ENCODE data around the gene TENM4.

The TENM4 gene

GRCh38 chr11:78954261-78954660, 486.6 kb downstream of the TENM4 start:
- H3K36me3 ChIP-seq (ENCODE audit: insufficient read depth, low read length), result no peaks in the 10 kb centered on the region
- H3K4me1 ChIP-seq (ENCODE audit: insufficient read depth, low read length), result no peaks in the 10 kb centered on the region
- no peak overlapping the region for H3K4me3 ChIP-seq (ENCODE audit: low read depth in 1 of 2, low read length in 2 of 2)
- H3K27ac ChIP-seq (ENCODE audit: low read length), result no peak overlapping the region
- ATAC-seq (ENCODE audit: insufficient read depth, low read depth) (no peak), DNase-seq (no peak)
- no peak overlapping the region for H2AFZ ChIP-seq (ENCODE audit: low read depth, low read length)
- H3K27me3 ChIP-seq (ENCODE audit: insufficient read depth, low read length, poor library complexity), result peaks cover 68% of the 10 kb centered on the region
- no peaks in the 10 kb centered on the region for H4K20me1 ChIP-seq (ENCODE audit: insufficient read depth, low read length)
- no peaks in the 10 kb centered on the region for H3K9me3 ChIP-seq (ENCODE audit: insufficient read depth, low read length, severe bottlenecking)
- H3K79me2 ChIP-seq (ENCODE audit: insufficient read depth, low read length), result no peaks in the 10 kb centered on the region
- no peak overlapping the region for H3K9ac ChIP-seq (ENCODE audit: low read depth, low read length)
- TF ChIP-seq, protein P1, sequence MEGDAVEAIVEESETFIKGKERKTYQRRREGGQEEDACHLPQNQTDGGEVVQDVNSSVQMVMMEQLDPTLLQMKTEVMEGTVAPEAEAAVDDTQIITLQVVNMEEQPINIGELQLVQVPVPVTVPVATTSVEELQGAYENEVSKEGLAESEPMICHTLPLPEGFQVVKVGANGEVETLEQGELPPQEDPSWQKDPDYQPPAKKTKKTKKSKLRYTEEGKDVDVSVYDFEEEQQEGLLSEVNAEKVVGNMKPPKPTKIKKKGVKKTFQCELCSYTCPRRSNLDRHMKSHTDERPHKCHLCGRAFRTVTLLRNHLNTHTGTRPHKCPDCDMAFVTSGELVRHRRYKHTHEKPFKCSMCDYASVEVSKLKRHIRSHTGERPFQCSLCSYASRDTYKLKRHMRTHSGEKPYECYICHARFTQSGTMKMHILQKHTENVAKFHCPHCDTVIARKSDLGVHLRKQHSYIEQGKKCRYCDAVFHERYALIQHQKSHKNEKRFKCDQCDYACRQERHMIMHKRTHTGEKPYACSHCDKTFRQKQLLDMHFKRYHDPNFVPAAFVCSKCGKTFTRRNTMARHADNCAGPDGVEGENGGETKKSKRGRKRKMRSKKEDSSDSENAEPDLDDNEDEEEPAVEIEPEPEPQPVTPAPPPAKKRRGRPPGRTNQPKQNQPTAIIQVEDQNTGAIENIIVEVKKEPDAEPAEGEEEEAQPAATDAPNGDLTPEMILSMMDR (IDR thresholded peaks at IDR 0.05; ENCODE audit: borderline replicate concordance, extremely low read depth, low read length, poor library complexity, severe bottlenecking), result no peak
- TF ChIP-seq EZH2 (IDR thresholded peaks at IDR 0.05; ENCODE audit: borderline replicate concordance, low read depth, low read length, severe bottlenecking), result no peak
- no peak overlapping the region for H3K4me2 ChIP-seq (ENCODE audit: insufficient read depth, low read length)

DNA sequence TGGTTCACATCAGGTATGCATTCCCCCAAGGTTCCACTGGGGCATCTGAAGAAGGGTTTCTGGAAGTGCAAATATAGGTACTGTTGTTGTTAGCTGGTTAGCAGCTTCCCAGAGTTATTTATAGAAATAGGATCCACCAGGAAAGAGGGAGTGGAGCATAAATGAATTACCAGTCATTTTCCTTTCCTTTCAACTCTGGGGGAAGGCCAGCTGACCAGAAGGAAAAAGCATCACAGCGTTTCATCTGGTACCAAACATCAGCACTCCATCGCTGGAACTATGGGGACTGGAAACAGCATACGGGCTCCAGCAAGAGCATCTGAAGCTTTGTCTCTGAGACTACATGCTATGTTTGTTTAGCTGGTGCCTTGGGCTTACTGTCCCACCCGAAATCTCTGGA, 487.9 kb downstream of the TENM4 start:
- no peak overlapping the region for H3K9ac ChIP-seq (ENCODE audit: low read depth, low read length)
- H3K79me2 ChIP-seq (ENCODE audit: insufficient read depth, low read length), result no peaks in the 10 kb centered on the region
- ATAC-seq (ENCODE audit: insufficient read depth, low read depth), result no peak
- H3K4me1 ChIP-seq (ENCODE audit: insufficient read depth, low read length), result no peaks in the 10 kb centered on the region
- H3K36me3 ChIP-seq (ENCODE audit: insufficient read depth, low read length), result no peaks in the 10 kb centered on the region
- H3K27ac ChIP-seq (ENCODE audit: low read length), result no peak overlapping the region
- DNase-seq, result no peak
- H4K20me1 ChIP-seq (ENCODE audit: insufficient read depth, low read length), result no peaks in the 10 kb centered on the region
- H3K27me3 ChIP-seq (ENCODE audit: insufficient read depth, low read length, poor library complexity), result peaks cover 61% of the 10 kb centered on the region
- H3K4me3 ChIP-seq (ENCODE audit: low read depth in 1 of 2, low read length in 2 of 2), result no peak overlapping the region
- TF ChIP-seq EZH2 (IDR thresholded peaks at IDR 0.05; ENCODE audit: borderline replicate concordance, low read depth, low read length, severe bottlenecking), result no peak
- TF ChIP-seq, protein P1 (IDR thresholded peaks at IDR 0.05; ENCODE audit: borderline replicate concordance, extremely low read depth, low read length, poor library complexity, severe bottlenecking), result no peak
- no peak overlapping the region for H2AFZ ChIP-seq (ENCODE audit: low read depth, low read length)
- H3K4me2 ChIP-seq (ENCODE audit: insufficient read depth, low read length), result no peak overlapping the region
- H3K9me3 ChIP-seq (ENCODE audit: insufficient read depth, low read length, severe bottlenecking), result no peaks in the 10 kb centered on the region

GRCh38 chr11:78952175-78952574, 488.7 kb downstream of the TENM4 start:
- H3K9ac ChIP-seq (ENCODE audit: low read depth, low read length), result no peak overlapping the region
- no peaks in the 10 kb centered on the region for H3K4me1 ChIP-seq (ENCODE audit: insufficient read depth, low read length)
- no peaks in the 10 kb centered on the region for H4K20me1 ChIP-seq (ENCODE audit: insufficient read depth, low read length)
- DNase-seq (no peak), ATAC-seq (ENCODE audit: insufficient read depth, low read depth) (no peak)
- H3K4me3 ChIP-seq (ENCODE audit: low read depth in 1 of 2, low read length in 2 of 2), result no peak overlapping the region
- no peaks in the 10 kb centered on the region for H3K9me3 ChIP-seq (ENCODE audit: insufficient read depth, low read length, severe bottlenecking)
- H2AFZ ChIP-seq (ENCODE audit: low read depth, low read length), result no peak overlapping the region
- peaks cover 55% of the 10 kb centered on the region for H3K27me3 ChIP-seq (ENCODE audit: insufficient read depth, low read length, poor library complexity)
- H3K79me2 ChIP-seq (ENCODE audit: insufficient read depth, low read length), result no peaks in the 10 kb centered on the region
- TF ChIP-seq EZH2 (IDR thresholded peaks at IDR 0.05; ENCODE audit: borderline replicate concordance, low read depth, low read length, severe bottlenecking), result no peak
- H3K27ac ChIP-seq (ENCODE audit: low read length), result no peak overlapping the region
- H3K36me3 ChIP-seq (ENCODE audit: insufficient read depth, low read length), result no peaks in the 10 kb centered on the region
- H3K4me2 ChIP-seq (ENCODE audit: insufficient read depth, low read length), result no peak overlapping the region

- H3K4me2 ChIP-seq (ENCODE audit: insufficient read depth, low read length), result no peak overlapping the region
- H2AFZ ChIP-seq (ENCODE audit: low read depth, low read length), result no peak overlapping the region
- ATAC-seq (ENCODE audit: insufficient read depth, low read depth) (no peak), DNase-seq (no peak)
- no peak overlapping the region for H3K9ac ChIP-seq (ENCODE audit: low read depth, low read length)
- H3K4me3 ChIP-seq (ENCODE audit: low read depth in 1 of 2, low read length in 2 of 2), result no peak overlapping the region
- H3K4me1 ChIP-seq (ENCODE audit: insufficient read depth, low read length), result no peaks in the 10 kb centered on the region
- H3K27ac ChIP-seq (ENCODE audit: low read length), result no peak overlapping the region
- no peak for TF ChIP-seq EZH2 (IDR thresholded peaks at IDR 0.05; ENCODE audit: borderline replicate concordance, low read depth, low read length, severe bottlenecking)
- TF ChIP-seq, protein P1 (IDR thresholded peaks at IDR 0.05; ENCODE audit: borderline replicate concordance, extremely low read depth, low read length, poor library complexity, severe bottlenecking), result no peak
- no peaks in the 10 kb centered on the region for H3K9me3 ChIP-seq (ENCODE audit: insufficient read depth, low read length, severe bottlenecking)
- no peaks in the 10 kb centered on the region for H4K20me1 ChIP-seq (ENCODE audit: insufficient read depth, low read length)
- no peaks in the 10 kb centered on the region for H3K79me2 ChIP-seq (ENCODE audit: insufficient read depth, low read length)
- peaks cover 53% of the 10 kb centered on the region for H3K27me3 ChIP-seq (ENCODE audit: insufficient read depth, low read length, poor library complexity)
- no peaks in the 10 kb centered on the region for H3K36me3 ChIP-seq (ENCODE audit: insufficient read depth, low read length)
Observed at GRCh38 chr11:78949976-78950690, 490.7 kb downstream of the TENM4 start.

Data from DND-41 (cell line).